ENCODE measurements around the gene FEM1B. TPM values are rescaled to one million over a fixed set of nuclear protein-coding genes. Genes with fewer than 3 reads are reported as not detected.

FEM1B gene
- total RNA-seq, 2 experiments from 2014 or later = 45.1 to 50.7 TPM

DNA sequence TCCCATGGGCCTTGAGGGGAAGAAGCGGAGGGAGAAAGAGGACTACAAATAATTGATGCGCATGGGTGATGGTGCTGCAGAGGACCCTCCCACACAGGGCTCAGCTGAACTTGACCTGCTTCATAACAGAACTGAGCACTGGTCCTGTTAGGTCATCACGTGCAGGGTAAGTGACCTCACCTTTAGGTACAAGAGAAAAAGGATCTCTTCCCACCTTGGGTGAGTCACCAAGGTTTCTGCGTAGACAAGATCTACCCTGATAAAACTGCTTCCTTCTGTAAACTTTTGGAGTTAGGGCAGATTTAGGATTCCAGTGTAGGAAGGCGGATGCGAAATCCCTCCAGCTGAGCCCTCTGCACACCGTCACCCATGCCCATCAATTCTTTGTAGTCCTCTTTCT lies 67.1 kb downstream of the FEM1B start:
- H3K27ac Mint-ChIP-seq = no peak overlapping the region
- peaks cover 5% of the 10 kb centered on the region for H3K27me3 Mint-ChIP-seq (ENCODE audit: low read depth)
- POLR2A ChIA-PET = no interaction called here
- H3K9me3 Mint-ChIP-seq (ENCODE audit: insufficient read depth) = no peaks in the 10 kb centered on the region
- no peaks in the 10 kb centered on the region for H3K36me3 Mint-ChIP-seq (ENCODE audit: low read depth)
- DNase-seq (no peak), ATAC-seq (no peak)
- H3K4me1 Mint-ChIP-seq (ENCODE audit: low read depth) = no peaks in the 10 kb centered on the region
- no peak overlapping the region for H3K4me3 Mint-ChIP-seq
- CTCF ChIA-PET = interaction anchor here (4.0 kb wide), 1 partner anchor 38 kb away, joined by 12 read pairs; no protein-coding TSS in a partner anchor

Other genes starting within 250 kb of the FEM1B start
- gene PIAS1, start 223.4 kb upstream of the FEM1B start, total RNA-seq = 10 to 100 TPM; 40.6 to 44.2 TPM
- 10 to 100 TPM in 1 of 2 experiments, 1 to 10 TPM in 1; 9.6 to 11.7 TPM for gene CALML4, start 72.4 kb upstream of the FEM1B start, total RNA-seq
- gene CLN6, start 48.0 kb upstream of the FEM1B start, total RNA-seq = 10 to 100 TPM; 64.5 to 69.7 TPM
- gene ITGA11, start 154.4 kb downstream of the FEM1B start, total RNA-seq = under 1 TPM; 0.18 to 0.39 TPM